ENCODE measurements around the gene HMGB3. TPM values are rescaled to one million over a fixed set of nuclear protein-coding genes. Genes with fewer than 3 reads are reported as not detected.

Gene HMGB3
- total RNA-seq, 2 donors from 2014 or later, result 220 to 413 TPM

- Histone ChIP-seq H3K4me3 (ENCODE audit: low read length) (no peak overlapping the region), H3K36me3 (ENCODE audit: control insufficient read depth, insufficient read depth, low read length) (no peaks in the 10 kb centered on the region), H3K4me1 (ENCODE audit: control insufficient read depth, insufficient read depth, low read length) (no peaks in the 10 kb centered on the region), H3K27me3 (ENCODE audit: control insufficient read depth, insufficient read depth, low read length, poor library complexity, severe bottlenecking) (no peaks in the 10 kb centered on the region), H3K9ac (ENCODE audit: extremely low read depth, low read length, poor library complexity, severe bottlenecking) (no peak overlapping the region), H3K27ac (ENCODE audit: low read depth, low read length) (no peak overlapping the region), H3K9me3 (ENCODE audit: control insufficient read depth, low read length) (no peaks in the 10 kb centered on the region)
- DNase-seq, result no peak
- Mint-ChIP-seq H3K9me3 (peaks cover 7% of the 10 kb centered on the region), H3K36me3 (ENCODE audit: low read depth) (no peaks in the 10 kb centered on the region), H3K27me3 (ENCODE audit: insufficient read depth) (no peaks in the 10 kb centered on the region), H3K4me1 (peaks cover 10% of the 10 kb centered on the region), H3K27ac (no peak overlapping the region), H3K4me3 (no peak overlapping the region)
- TF ChIP-seq CTCF (conservative IDR thresholded peaks at IDR 0.05), result no peak
- 95% methylated on average over 2 of the region's 2 CpGs; no CpG with 5 or more reads in 1 of the 2 experiments for WGBS, 2 experiments (ENCODE audit: insufficient coverage in 1 of 2, insufficient read length in 1 of 2)
Observed at GRCh38 chrX:150972450-150972849, 10.7 kb upstream of the HMGB3 start.

GRCh38 chrX:150975655-150976390 is 7.3 kb upstream of the HMGB3 start:
- Histone ChIP-seq H3K27ac (ENCODE audit: low read depth, low read length) (no peak overlapping the region), H3K9ac (ENCODE audit: extremely low read depth, low read length, poor library complexity, severe bottlenecking) (no peak overlapping the region), H3K9me3 (ENCODE audit: control insufficient read depth, low read length) (no peaks in the 10 kb centered on the region), H3K27me3 (ENCODE audit: control insufficient read depth, insufficient read depth, low read length, poor library complexity, severe bottlenecking) (no peaks in the 10 kb centered on the region), H3K4me1 (ENCODE audit: control insufficient read depth, insufficient read depth, low read length) (no peaks in the 10 kb centered on the region), H3K36me3 (ENCODE audit: control insufficient read depth, insufficient read depth, low read length) (no peaks in the 10 kb centered on the region), H3K4me3 (ENCODE audit: low read length) (no peak overlapping the region)
- H3K27me3 Mint-ChIP-seq (ENCODE audit: insufficient read depth), result no peaks in the 10 kb centered on the region
- H3K4me1 Mint-ChIP-seq, result peaks cover 7% of the 10 kb centered on the region
- peaks cover 4% of the 10 kb centered on the region for H3K9me3 Mint-ChIP-seq
- DNase-seq, result no peak
- no peaks in the 10 kb centered on the region for H3K36me3 Mint-ChIP-seq (ENCODE audit: low read depth)
- H3K4me3 Mint-ChIP-seq, result no peak overlapping the region
- WGBS, 2 experiments (ENCODE audit: insufficient coverage in 1 of 2, insufficient read length in 1 of 2), result 76 to 84% methylated on average over 9 to 23 of the region's 33 CpGs
- H3K27ac Mint-ChIP-seq, result no peak overlapping the region
- TF ChIP-seq CTCF (conservative IDR thresholded peaks at IDR 0.05), result no peak

DNA sequence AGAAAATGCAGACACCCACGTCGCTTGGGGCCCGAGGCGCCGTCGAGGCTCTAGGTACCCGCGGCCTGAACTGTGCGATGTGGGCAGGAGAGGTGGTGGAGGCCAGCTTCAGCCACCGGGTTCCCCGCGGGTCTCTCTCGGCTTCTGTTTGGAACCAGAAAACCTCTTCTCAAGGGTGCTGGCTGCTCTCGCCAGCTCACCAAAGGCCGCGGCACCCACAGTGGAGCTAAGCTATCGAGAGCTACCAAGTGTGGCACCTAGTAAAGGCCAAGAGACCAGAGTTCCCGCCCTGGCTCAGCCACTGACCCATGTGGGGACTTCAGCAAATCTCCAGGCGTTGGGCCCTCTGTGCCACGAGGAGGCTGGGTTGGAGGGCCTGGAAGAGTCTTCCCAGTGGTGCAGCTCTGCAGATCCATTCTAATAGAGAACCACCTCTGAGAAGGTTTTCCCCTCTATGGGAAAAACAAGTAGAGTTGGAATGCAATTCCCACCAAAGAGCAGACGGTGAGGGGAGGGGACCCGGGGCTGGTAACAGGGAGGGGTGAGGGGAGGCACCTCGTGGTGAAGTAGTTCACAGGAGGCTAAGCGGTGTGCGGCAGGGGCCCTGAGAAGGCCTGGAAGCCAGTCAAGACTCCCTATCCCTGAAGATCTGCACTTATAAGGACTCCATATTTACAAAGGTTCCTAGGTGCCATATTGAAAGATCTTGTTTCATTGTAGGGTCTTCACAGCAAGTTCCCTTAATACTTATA is 5.5 kb upstream of the HMGB3 start:
- no peak overlapping the region for H3K4me3 ChIP-seq (ENCODE audit: low read length)
- H3K9ac ChIP-seq (ENCODE audit: extremely low read depth, low read length, poor library complexity, severe bottlenecking), result no peak overlapping the region
- Mint-ChIP-seq H3K27ac (no peak overlapping the region), H3K27me3 (ENCODE audit: insufficient read depth) (peaks cover 10% of the 10 kb centered on the region), H3K9me3 (peaks cover 11% of the 10 kb centered on the region), H3K4me3 (no peak overlapping the region), H3K36me3 (ENCODE audit: low read depth) (no peaks in the 10 kb centered on the region), H3K4me1 (peaks cover 17% of the 10 kb centered on the region)
- H3K9me3 ChIP-seq (ENCODE audit: control insufficient read depth, low read length), result no peaks in the 10 kb centered on the region
- no peak for DNase-seq
- no peaks in the 10 kb centered on the region for H3K36me3 ChIP-seq (ENCODE audit: control insufficient read depth, insufficient read depth, low read length)
- no peak overlapping the region for H3K27ac ChIP-seq (ENCODE audit: low read depth, low read length)
- H3K4me1 ChIP-seq (ENCODE audit: control insufficient read depth, insufficient read depth, low read length), result no peaks in the 10 kb centered on the region
- TF ChIP-seq CTCF (conservative IDR thresholded peaks at IDR 0.05), result no peak
- WGBS, 2 experiments (ENCODE audit: insufficient coverage in 1 of 2, insufficient read length in 1 of 2), result 93% methylated on average over 24 of the region's 25 CpGs; no CpG with 5 or more reads in 1 of the 2 experiments
- no peaks in the 10 kb centered on the region for H3K27me3 ChIP-seq (ENCODE audit: control insufficient read depth, insufficient read depth, low read length, poor library complexity, severe bottlenecking)

Measured in endodermal cell (in vitro differentiated cells).